DND-41 (cell line): ENCODE results near the gene ZEB1.

Experiments
- ATAC-seq: fragments of 200-7000 bp; cut with Tn5 transposase; 3 replicates; pipeline ENCODE4 v1.9.1; 2021; ENCODE audit warnings: low read depth; ENCODE audit not compliant: insufficient read depth
- DNase-seq: peaks from one replicate; pipeline ENCODE4 v3.0.0-alpha.2; 2020
- H2AFZ ChIP-seq: 2 replicates; pipeline ENCODE4 v1.6.0; 2012; ENCODE audit warnings: low read depth, low read length
- H3K27ac ChIP-seq: 2 replicates; pipeline ENCODE4 v1.5.1; 2012; ENCODE audit warnings: low read length, inconsistent platforms
- H3K27me3 ChIP-seq: fragments of 200-600 bp; sonication (generic); 2 replicates; pipeline ENCODE4 v1.6.0; 2012; ENCODE audit warnings: low read length, mild to moderate bottlenecking, inconsistent platforms; ENCODE audit not compliant: insufficient read depth, poor library complexity
- H3K36me3 ChIP-seq: 2 replicates; pipeline ENCODE4 v1.5.1; 2012; ENCODE audit warnings: low read length, inconsistent platforms; ENCODE audit not compliant: insufficient read depth
- H3K4me1 ChIP-seq: 2 replicates; pipeline ENCODE4 v1.5.1; 2012; ENCODE audit warnings: mild to moderate bottlenecking, low read length; ENCODE audit not compliant: insufficient read depth
- H3K4me2 ChIP-seq: 2 replicates; pipeline ENCODE4 v1.6.0; 2012; ENCODE audit warnings: mild to moderate bottlenecking, moderate library complexity, low read length, inconsistent platforms; ENCODE audit not compliant: insufficient read depth
- H3K4me3 ChIP-seq, 2 experiments: fragments of 200-600 bp in 1 of 2; shearing (Covaris generic) in 1 of 2; 2 replicates each; pipeline ENCODE4 v1.5.1; 2012 to 2016; ENCODE audit warnings: inconsistent platforms in 2 of 2, low read length in 2 of 2, mild to moderate bottlenecking in 2 of 2, low read depth in 1 of 2, moderate library complexity in 1 of 2
- H3K79me2 ChIP-seq: 2 replicates; pipeline ENCODE4 v1.6.0; 2012; ENCODE audit warnings: low read length, inconsistent platforms; ENCODE audit not compliant: insufficient read depth
- H3K9ac ChIP-seq: 2 replicates; pipeline ENCODE4 v1.6.0; 2012; ENCODE audit warnings: low read depth, mild to moderate bottlenecking, inconsistent platforms, low read length, moderate library complexity
- H3K9me3 ChIP-seq: 2 replicates; pipeline ENCODE4 v1.5.1; 2012; ENCODE audit warnings: low read length, moderate library complexity, mild to moderate bottlenecking, inconsistent platforms; ENCODE audit not compliant: insufficient read depth, severe bottlenecking
- H4K20me1 ChIP-seq: 2 replicates; pipeline ENCODE4 v1.6.0; 2012; ENCODE audit warnings: low read length; ENCODE audit not compliant: insufficient read depth
- CTCF ChIP-seq: IDR thresholded peaks from 2 replicates; pipeline ENCODE4 v1.5.1; 2012; ENCODE audit warnings: borderline replicate concordance, low read length, moderate library complexity, mild to moderate bottlenecking; ENCODE audit not compliant: poor library complexity, severe bottlenecking; ENCODE audit errors: extremely low read depth
- EZH2 ChIP-seq: IDR thresholded peaks from 3 replicates; pipeline ENCODE4 v1.6.1; 2012; ENCODE audit warnings: borderline replicate concordance, low read depth, mild to moderate bottlenecking, moderate library complexity, low read length, inconsistent platforms; ENCODE audit not compliant: severe bottlenecking

Gene ZEB1

DNA sequence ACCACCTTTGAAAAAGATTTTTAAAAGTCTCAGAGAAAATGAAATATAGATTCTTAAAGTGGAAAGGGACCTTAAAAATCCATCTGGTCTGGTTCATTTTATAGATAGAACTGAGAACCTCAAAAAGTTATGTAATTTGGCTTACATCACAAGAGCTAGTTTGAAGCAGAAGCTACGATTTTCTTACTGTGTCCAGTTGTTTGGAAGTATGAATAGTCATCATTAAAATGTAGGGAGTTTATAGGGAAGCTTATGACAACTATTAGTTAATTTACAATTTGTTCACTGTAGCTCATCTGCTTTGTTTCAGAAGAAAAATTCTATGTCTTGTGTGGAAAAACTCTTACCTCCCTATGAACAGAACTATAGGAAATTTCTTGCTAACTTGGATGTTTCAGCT is 26.9 kb downstream of the ZEB1 start:
- no peak for TF ChIP-seq EZH2
- no peak for TF ChIP-seq CTCF
- Histone ChIP-seq H3K36me3 (no peaks in the 10 kb centered on the region), H3K4me2 (no peak overlapping the region), H3K4me1 (peaks cover 31% of the 10 kb centered on the region; the same call in 1 of the 2 replicates), H3K9me3 (no peaks in the 10 kb centered on the region), H3K4me3 (no peak overlapping the region), H3K79me2 (peaks cover 100% of the 10 kb centered on the region), H2AFZ (no peak overlapping the region), H3K27me3 (no peaks in the 10 kb centered on the region), H3K9ac (no peak overlapping the region), H4K20me1 (peaks cover 79% of the 10 kb centered on the region), H3K27ac (no peak overlapping the region)
- no peak for DNase-seq
- no peak for ATAC-seq

- TF ChIP-seq EZH2 (no peak), CTCF (no peak)
- Histone ChIP-seq H3K9ac (no peak overlapping the region), H2AFZ (no peak overlapping the region), H3K9me3 (no peaks in the 10 kb centered on the region), H3K27me3 (no peaks in the 10 kb centered on the region), H3K4me2 (no peak overlapping the region), H3K27ac (no peak overlapping the region), H4K20me1 (peaks cover 69% of the 10 kb centered on the region; the same call in 1 of the 2 replicates), H3K36me3 (no peaks in the 10 kb centered on the region), H3K4me3 (no peak overlapping the region), H3K4me1 (peaks cover 23% of the 10 kb centered on the region; the same call in 1 of the 2 replicates), H3K79me2 (peaks cover 100% of the 10 kb centered on the region)
- ATAC-seq, result no peak
- no peak for DNase-seq
Measured at GRCh38 chr10:31346953-31347352, 27.9 kb downstream of the ZEB1 start.

DNA sequence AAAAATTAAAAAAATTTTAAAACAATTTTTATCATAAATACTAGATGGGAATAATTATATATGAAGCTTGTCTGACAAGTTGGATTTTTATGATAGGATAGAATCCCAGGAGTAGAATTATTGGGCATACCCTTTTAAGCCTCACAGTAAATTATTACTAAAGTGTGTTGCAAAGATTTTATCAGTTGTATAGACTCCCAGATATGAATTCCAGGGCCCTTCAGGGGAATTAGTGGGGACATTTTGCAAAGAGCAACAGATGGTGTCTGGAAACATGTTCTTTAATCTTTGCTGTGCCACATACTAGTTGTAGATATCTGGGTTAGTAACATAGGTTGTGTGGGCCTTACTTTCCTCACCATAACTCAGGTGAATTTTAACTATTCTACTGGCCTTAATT is 28.7 kb downstream of the ZEB1 start:
- ATAC-seq, result no peak
- DNase-seq, result no peak
- Histone ChIP-seq H4K20me1 (peaks cover 69% of the 10 kb centered on the region), H2AFZ (no peak overlapping the region), H3K36me3 (peaks cover under 1% of the 10 kb centered on the region; the same call in 1 of the 2 replicates), H3K79me2 (peaks cover 100% of the 10 kb centered on the region), H3K4me2 (no peak overlapping the region), H3K9ac (no peak overlapping the region), H3K9me3 (no peaks in the 10 kb centered on the region), H3K27me3 (no peaks in the 10 kb centered on the region), H3K4me3 (no peak overlapping the region), H3K4me1 (peaks cover 21% of the 10 kb centered on the region; the same call in 1 of the 2 replicates), H3K27ac (no peak overlapping the region)
- TF ChIP-seq CTCF (no peak), EZH2 (no peak)

DNA sequence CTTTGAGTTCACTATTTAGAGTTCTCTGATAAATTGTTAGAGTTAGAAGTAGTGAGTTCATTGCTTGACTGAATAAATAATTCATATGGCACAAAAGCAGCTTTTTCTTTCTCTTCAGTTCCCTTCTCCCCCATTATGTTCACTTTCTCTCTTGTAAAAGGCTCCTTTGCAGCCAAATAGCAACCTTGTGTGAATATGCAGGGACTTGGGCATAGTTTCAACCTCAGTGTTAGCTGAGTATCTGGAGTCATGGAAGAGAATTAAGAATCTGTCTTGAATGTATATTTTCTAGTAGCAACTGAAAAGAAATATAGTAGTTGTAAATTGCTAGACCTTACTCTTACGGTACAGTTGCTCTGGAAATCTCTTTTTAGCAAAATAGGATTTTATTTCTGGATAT is 31.9 kb downstream of the ZEB1 start:
- no peak overlapping the region for H3K27ac ChIP-seq
- H3K36me3 ChIP-seq, result peaks cover 11% of the 10 kb centered on the region; the same call in 1 of the 2 replicates
- H3K4me2 ChIP-seq, result no peak overlapping the region
- H3K9ac ChIP-seq, result no peak overlapping the region
- H3K4me1 ChIP-seq, result peaks cover 17% of the 10 kb centered on the region; the same call in 1 of the 2 replicates
- TF ChIP-seq CTCF, result no peak
- no peak for TF ChIP-seq EZH2
- no peaks in the 10 kb centered on the region for H3K9me3 ChIP-seq
- H4K20me1 ChIP-seq, result peaks cover 62% of the 10 kb centered on the region
- DNase-seq, result no peak
- peaks cover 100% of the 10 kb centered on the region for H3K79me2 ChIP-seq
- no peak for ATAC-seq
- no peaks in the 10 kb centered on the region for H3K27me3 ChIP-seq
- no peak overlapping the region for H2AFZ ChIP-seq
- no peak overlapping the region for H3K4me3 ChIP-seq
